HepG2 (cell line): ENCODE data around the gene SLAMF9. TPM values are rescaled to one million over a fixed set of nuclear protein-coding genes. Genes with fewer than 3 reads are reported as not detected.

Experiments
- ATAC-seq: fragments of 200-7000 bp; cut with Tn5 transposase; 3 replicates; pipeline ENCODE4 v1.9.1; 2020; ENCODE audit warnings: mild to moderate bottlenecking, moderate library complexity
- BruUV-seq: library from RNA; stranded (reverse); fragments of 400-500 nt; replicated peaks from 2 replicates; lab custom pipeline; 2021; lab: Mats Ljungman, UMichigan
- CTCF ChIA-PET: fragments of 300-600 bp; formaldehyde crosslinking; extraction: SDS; loops from one replicate; lab custom pipeline; 2021; ENCODE audit warnings: low total read pairs, inconsistent platforms, low intra/inter-chr PET ratio; lab: Yijun Ruan, JAX
- POLR2A ChIA-PET: fragments of 350-600 bp; sonication (Branson Sonifier 250); formaldehyde crosslinking; loops from one replicate; lab custom pipeline; 2020; ENCODE audit warnings: antibody characterized with exemption, inconsistent platforms; lab: Yijun Ruan, JAX
- DNase-seq: peaks from one replicate; pipeline ENCODE4 v3.0.0-alpha.2; 2015; ENCODE audit warnings: low spot score
- FAIRE-seq: peaks from 3 replicates; lab custom pipeline; 2011; peaks lifted over from hg19 to GRCh38; lab: Jason Lieb, UNC
- H2AFZ ChIP-seq: one replicate; pipeline ENCODE4 v1.6.1; 2011; ENCODE audit warnings: low read length, inconsistent platforms
- H3K27ac ChIP-seq: fragments of 300-600 bp; 3 replicates; pipeline ENCODE4 v1.8.0; 2011; ENCODE audit warnings: mixed run types, mild to moderate bottlenecking, mixed read lengths, low read length, inconsistent platforms; ENCODE audit not compliant: insufficient read depth; ENCODE audit errors: extremely low read length
- H3K27me3 ChIP-seq, 2 experiments: fragments of 200-600 bp in 1 of 2; 2 replicates in 1 of 2; 3 replicates in 1 of 2; pipeline versions ENCODE4 v1.6.0 to v1.8.0; 2011; ENCODE audit warnings: low read length in 2 of 2, mild to moderate bottlenecking in 2 of 2, moderate library complexity in 2 of 2, inconsistent platforms in 1 of 2; ENCODE audit not compliant: insufficient read depth in 2 of 2, control insufficient read depth in 1 of 2
- H3K36me3 ChIP-seq, 2 experiments: fragments of 200-600 bp in 1 of 2; replicated peaks in 1 of 2; 2 replicates in 1 of 2; 3 replicates in 1 of 2; pipeline versions ENCODE4 v1.5.1 to v1.8.0; 2011; ENCODE audit warnings: low read length in 2 of 2, inconsistent platforms in 1 of 2; ENCODE audit not compliant: insufficient read depth in 2 of 2, control insufficient read depth in 1 of 2
- H3K4me1 ChIP-seq: 2 replicates; pipeline ENCODE4 v1.5.1; 2012; ENCODE audit warnings: low read length, inconsistent platforms; ENCODE audit not compliant: insufficient read depth
- H3K4me2 ChIP-seq: 2 replicates; pipeline ENCODE4 v1.6.0; 2011; ENCODE audit warnings: low read depth, low read length, inconsistent platforms
- H3K4me3 ChIP-seq, 3 experiments: fragments of 200-600 bp in 1 of 3; sonication (generic), shearing (Covaris generic) in 1 of 3; replicated peaks in 1 of 3; 2 replicates each; pipeline ENCODE4 v1.5.1; 2011 to 2016; ENCODE audit warnings: low read length in 3 of 3, inconsistent platforms in 2 of 3, low read depth in 2 of 3, mild to moderate bottlenecking in 2 of 3, control low read depth in 1 of 3, mixed read lengths in 1 of 3; ENCODE audit not compliant: insufficient read depth in 1 of 3
- H3K79me2 ChIP-seq: one replicate; pipeline ENCODE4 v1.6.1; 2011; ENCODE audit warnings: low read length, inconsistent platforms; ENCODE audit not compliant: insufficient read depth
- H3K9ac ChIP-seq: 2 replicates; pipeline ENCODE4 v1.6.0; 2011; ENCODE audit warnings: mild to moderate bottlenecking, low read depth, low read length, inconsistent platforms; ENCODE audit not compliant: insufficient read depth
- H3K9me3 ChIP-seq: 2 replicates; pipeline ENCODE4 v1.5.1; 2012; ENCODE audit warnings: mild to moderate bottlenecking, low read length
- H4K20me1 ChIP-seq: 2 replicates; pipeline ENCODE4 v1.6.0; 2011; ENCODE audit warnings: inconsistent platforms, mild to moderate bottlenecking, low read length, moderate library complexity; ENCODE audit not compliant: insufficient read depth
- ATF1 ChIP-seq: IDR thresholded peaks from 2 replicates; pipeline ENCODE4 v1.6.1; 2016; ENCODE audit warnings: mild to moderate bottlenecking, control low read depth
- MLLT10 ChIP-seq: sonication (generic); formaldehyde crosslinking; IDR thresholded peaks from 2 replicates; pipeline ENCODE4 v1.4.0; 2020; ENCODE audit warnings: missing genetic modification reagents
- ZHX2 ChIP-seq, 2 experiments: sonication (generic) in 1 of 2; formaldehyde crosslinking in 1 of 2; IDR thresholded peaks; 2 replicates each; pipeline versions ENCODE4 v1.6.1 to v1.9.0; 2014 to 2022; ENCODE audit warnings: antibody characterized with exemption in 1 of 2, borderline replicate concordance in 1 of 2, inconsistent platforms in 1 of 2, low read depth in 1 of 2, missing genetic modification reagents in 1 of 2
- WGBS: methylation state at CpG from one replicate; pipeline ENCODE4 v1.1.6; 2017; ENCODE audit warnings: low lambda C conversion rate; 5-methylcytosine and 5-hydroxymethylcytosine counted together
- in situ Hi-C: cut with HindIII; loops from 2 replicates; pipeline ENCODE4 v1.10.0; 2017; ENCODE audit warnings: low pct_unique_long_range_greater_than_20kb; ENCODE audit not compliant: extremely low pct_ligation_motif_present
- intact Hi-C: fragments of 100-400 bp; cut with micrococcal nuclease; formaldehyde crosslinking; loops from one replicate; pipeline ENCODE4 v1.10.0; 2022; ENCODE audit not compliant: unreplicated experiment
- polyA plus RNA-seq, 8 experiments: library from polyadenylated mRNA; depleted of rRNA in 3 of 8; stranded (reverse) in 7 of 8; unstranded in 1 of 8; fragments of >200 nt; fragmentation: Illumina TruSeq in 4 of 8; extraction: Trizol in 4 of 8; gene quantifications; 2 replicates each; pipeline versions ENCODE4 v1.2.1 to v1.2.3, GENCODE V29; 2011 to 2016; ENCODE audit warnings: low read depth in 4 of 8, missing spikeins in 1 of 8, mixed read lengths in 1 of 8; ENCODE audit not compliant: insufficient read depth in 1 of 8
- total RNA-seq, 5 experiments: library from RNA; depleted of rRNA; stranded (reverse); fragments of >200 nt; fragmentation: Illumina TruSeq; extraction: Trizol; gene quantifications; 2 replicates each; pipeline ENCODE4 v1.2.3, GENCODE V29; 2016; ENCODE audit warnings: low read depth in 1 of 5

The SLAMF9 gene
- total and polyA plus RNA-seq, 2 of the 13 experiments (the other 11 are each of a cell fraction or from before 2014, with no cell fraction given), result 0.82 TPM; not detected in 1

- H3K36me3 ChIP-seq, result no peaks in the 10 kb centered on the region
- H3K9me3 ChIP-seq, result no peaks in the 10 kb centered on the region
- ATAC-seq, result no peak
- H3K4me1 ChIP-seq, result peaks cover 9% of the 10 kb centered on the region
- intact Hi-C loops, result no loop called here
- TF ChIP-seq ATF1 (CRISPR knock-in tag), result no peak
- no peak for TF ChIP-seq MLLT10 (CRISPR knock-in tag)
- no peak for TF ChIP-seq ZHX2 (IDR thresholded peaks at IDR 0.05; ENCODE audit: low read depth)
- TF ChIP-seq ZHX2 (CRISPR knock-in tag; IDR thresholded peaks at IDR 0.05; ENCODE audit: borderline replicate concordance), result no peak
- TF ChIP-seq, all 625 proteins: peak for 0
- no peak for DNase-seq
- no peak overlapping the region for H2AFZ ChIP-seq
- no peak for FAIRE-seq
- no peak overlapping the region for H3K27ac ChIP-seq
- no peak overlapping the region for H3K4me3 ChIP-seq
- no peaks in the 10 kb centered on the region for H4K20me1 ChIP-seq
- H3K27me3 ChIP-seq, result peaks cover 8 to 46% of the 10 kb centered on the region in 2 experiments
- no peak overlapping the region for H3K9ac ChIP-seq
- H3K4me2 ChIP-seq, result no peak overlapping the region
- in situ Hi-C loops, result no loop called here
- ChIA-PET CTCF (no interaction called here), POLR2A (no interaction called here)
- WGBS, result 0% methylated on average over 1 of the region's 11 CpGs
- BruUV-seq, result no TSS peak
- H3K79me2 ChIP-seq, result no peaks in the 10 kb centered on the region
These were observed 23.8 kb downstream of the SLAMF9 start for GRCh38 chr1:159930216-159930615.
